HepG2 (cell line): Measurements from ENCODE around the gene TAF1C. TPM values are rescaled to one million over a fixed set of nuclear protein-coding genes. Genes with fewer than 3 reads are reported as not detected.
A peak's percentile ranks its signal among the peaks of the same experiment; 100 is the strongest.

ENCODE experiments used
- ELF3 ChIP-seq: IDR thresholded peaks from 2 replicates; pipeline ENCODE4 v1.6.1; 2016; ENCODE audit warnings: missing genetic modification reagents, missing compliant biosample characterization
- GABPA ChIP-seq, 2 experiments: IDR thresholded peaks; 2 replicates each; pipeline ENCODE4 v1.6.1; 2011 to 2016; ENCODE audit warnings: low read depth in 2 of 2, low read length in 1 of 2, missing biosample characterization in 1 of 2, missing genetic modification characterization in 1 of 2
- NFATC3 ChIP-seq: sonication (generic); formaldehyde crosslinking; IDR thresholded peaks from 2 replicates; pipeline ENCODE4 v1.5.1; 2020; ENCODE audit warnings: mild to moderate bottlenecking, missing genetic modification reagents
- POLR2G ChIP-seq: fragments of 200-400 bp; formaldehyde crosslinking; IDR thresholded peaks from 2 replicates; pipeline ENCODE4 v1.6.1; 2018; ENCODE audit warnings: mild to moderate bottlenecking, low read depth, low read length, moderate library complexity
- SATB2 ChIP-seq: sonication (generic); formaldehyde crosslinking; IDR thresholded peaks from 2 replicates; pipeline ENCODE4 v1.5.0; 2020; ENCODE audit warnings: missing genetic modification reagents
- SIN3B ChIP-seq: fragments of 150-350 bp; IDR thresholded peaks from 2 replicates; pipeline ENCODE4 v1.6.1; 2014; ENCODE audit warnings: low read length
- U2AF1 ChIP-seq: fragments of 200-400 bp; formaldehyde crosslinking; optimal IDR thresholded peaks from 2 replicates; pipeline ENCODE3; 2017; ENCODE audit warnings: mild to moderate bottlenecking, low read depth, low read length
- ZMYM2 ChIP-seq: sonication (generic); formaldehyde crosslinking; IDR thresholded peaks from 2 replicates; pipeline ENCODE4 v1.8.0; 2022; ENCODE audit warnings: mild to moderate bottlenecking, missing genetic modification reagents
- ZNF333 ChIP-seq: sonication (generic); formaldehyde crosslinking; IDR thresholded peaks from 2 replicates; pipeline ENCODE4 v1.4.0; 2020; ENCODE audit warnings: mild to moderate bottlenecking, missing genetic modification reagents, borderline replicate concordance
- ZNF468 ChIP-seq: sonication (generic); formaldehyde crosslinking; IDR thresholded peaks from 2 replicates; pipeline ENCODE4 v1.8.0; 2022; ENCODE audit warnings: mild to moderate bottlenecking, moderate library complexity, missing genetic modification reagents
- ZNF572 ChIP-seq: sonication (generic); formaldehyde crosslinking; IDR thresholded peaks from 2 replicates; pipeline ENCODE4 v1.5.1; 2020; ENCODE audit warnings: mild to moderate bottlenecking, missing genetic modification reagents
- ZNF670 ChIP-seq: sonication (generic); formaldehyde crosslinking; IDR thresholded peaks from 2 replicates; pipeline ENCODE4 v1.8.0; 2022; ENCODE audit warnings: mild to moderate bottlenecking, missing genetic modification reagents, borderline replicate concordance
- polyA plus RNA-seq, 8 experiments: library from polyadenylated mRNA; depleted of rRNA in 3 of 8; stranded (reverse) in 7 of 8; unstranded in 1 of 8; fragments of >200 nt; fragmentation: Illumina TruSeq in 4 of 8; extraction: Trizol in 4 of 8; gene quantifications; 2 replicates each; pipeline versions ENCODE4 v1.2.1 to v1.2.3, GENCODE V29; 2011 to 2016; ENCODE audit warnings: low read depth in 4 of 8, missing spikeins in 1 of 8, mixed read lengths in 1 of 8; ENCODE audit not compliant: insufficient read depth in 1 of 8
- total RNA-seq, 5 experiments: library from RNA; depleted of rRNA; stranded (reverse); fragments of >200 nt; fragmentation: Illumina TruSeq; extraction: Trizol; gene quantifications; 2 replicates each; pipeline ENCODE4 v1.2.3, GENCODE V29; 2016; ENCODE audit warnings: low read depth in 1 of 5
- TF ChIP-seq, protein P1 (sequence below): sonication (generic); formaldehyde crosslinking; IDR thresholded peaks from 2 replicates; pipeline ENCODE4 v1.5.0; 2020; ENCODE audit warnings: mild to moderate bottlenecking, missing genetic modification reagents, moderate library complexity
- TF ChIP-seq, protein P2 (sequence below): sonication (generic); formaldehyde crosslinking; IDR thresholded peaks from 2 replicates; pipeline ENCODE4 v1.4.0; 2020; ENCODE audit warnings: missing genetic modification reagents; ENCODE audit errors: not compliant biosample characterization
- TF ChIP-seq, protein P3 (sequence below): sonication (generic); formaldehyde crosslinking; IDR thresholded peaks from 2 replicates; pipeline ENCODE4 v1.4.0; 2020; ENCODE audit warnings: missing genetic modification reagents
- TF ChIP-seq, protein P4 (sequence below): sonication (generic); formaldehyde crosslinking; IDR thresholded peaks from 2 replicates; pipeline ENCODE4 v1.5.1; 2020; ENCODE audit warnings: missing genetic modification reagents, mild to moderate bottlenecking, borderline replicate concordance
- TF ChIP-seq, protein P5 (sequence below): sonication (generic); formaldehyde crosslinking; IDR thresholded peaks from 2 replicates; pipeline ENCODE4 v1.5.0; 2020; ENCODE audit warnings: missing genetic modification reagents, mild to moderate bottlenecking, borderline replicate concordance
- TF ChIP-seq, protein P6 (sequence below): sonication (generic); formaldehyde crosslinking; IDR thresholded peaks from 2 replicates; pipeline ENCODE4 v1.4.0; 2020; ENCODE audit warnings: mild to moderate bottlenecking, missing genetic modification reagents, borderline replicate concordance

TAF1C gene
- total and polyA plus RNA-seq, 2 of the 13 experiments (the other 11 are each of a cell fraction or from before 2014, with no cell fraction given): 15.6 to 20.8 TPM

DNA sequence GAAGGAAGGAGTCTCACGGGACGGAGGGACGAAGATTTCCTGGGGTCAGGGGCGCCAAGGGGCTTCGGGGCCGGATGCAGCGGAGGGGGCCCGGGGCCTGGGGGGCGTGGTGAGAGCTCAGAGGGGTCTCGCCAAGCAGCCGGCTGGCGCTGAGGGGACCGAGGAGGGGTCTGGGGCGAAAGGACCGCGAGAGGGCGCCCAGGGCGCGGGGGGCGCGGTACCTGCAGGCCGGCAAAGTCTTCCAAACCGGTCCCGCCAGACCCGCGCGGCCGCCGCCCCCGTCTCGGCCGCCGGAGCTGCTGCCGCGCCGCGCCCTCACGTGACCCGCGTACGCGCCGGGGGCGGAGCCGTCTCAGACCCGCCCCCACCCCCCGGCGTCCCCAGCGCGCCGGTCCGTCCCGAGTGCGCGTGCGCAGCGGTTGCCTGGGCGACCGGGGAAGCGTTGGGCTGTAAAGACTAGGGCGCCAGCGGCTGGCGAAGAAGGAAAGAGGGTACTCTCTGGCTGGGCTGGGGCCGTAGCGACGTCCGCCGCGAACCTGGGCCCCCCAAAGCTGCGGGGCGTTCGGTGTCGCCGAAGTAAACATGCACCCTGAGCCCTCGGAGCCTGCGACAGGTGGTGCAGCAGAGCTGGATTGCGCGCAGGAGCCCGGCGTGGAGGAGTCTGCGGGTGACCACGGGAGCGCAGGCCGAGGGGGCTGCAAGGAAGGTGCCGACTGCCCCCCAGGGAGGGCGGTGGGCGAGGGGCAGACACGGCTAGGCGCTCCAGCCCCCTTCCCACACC is 41.8 kb downstream of the TAF1C start, which contains the start of the genes DNAAF1 and HSDL1 (continued):
- TF ChIP-seq POLR2G: peak; percentile 66
- TF ChIP-seq, protein P1, sequence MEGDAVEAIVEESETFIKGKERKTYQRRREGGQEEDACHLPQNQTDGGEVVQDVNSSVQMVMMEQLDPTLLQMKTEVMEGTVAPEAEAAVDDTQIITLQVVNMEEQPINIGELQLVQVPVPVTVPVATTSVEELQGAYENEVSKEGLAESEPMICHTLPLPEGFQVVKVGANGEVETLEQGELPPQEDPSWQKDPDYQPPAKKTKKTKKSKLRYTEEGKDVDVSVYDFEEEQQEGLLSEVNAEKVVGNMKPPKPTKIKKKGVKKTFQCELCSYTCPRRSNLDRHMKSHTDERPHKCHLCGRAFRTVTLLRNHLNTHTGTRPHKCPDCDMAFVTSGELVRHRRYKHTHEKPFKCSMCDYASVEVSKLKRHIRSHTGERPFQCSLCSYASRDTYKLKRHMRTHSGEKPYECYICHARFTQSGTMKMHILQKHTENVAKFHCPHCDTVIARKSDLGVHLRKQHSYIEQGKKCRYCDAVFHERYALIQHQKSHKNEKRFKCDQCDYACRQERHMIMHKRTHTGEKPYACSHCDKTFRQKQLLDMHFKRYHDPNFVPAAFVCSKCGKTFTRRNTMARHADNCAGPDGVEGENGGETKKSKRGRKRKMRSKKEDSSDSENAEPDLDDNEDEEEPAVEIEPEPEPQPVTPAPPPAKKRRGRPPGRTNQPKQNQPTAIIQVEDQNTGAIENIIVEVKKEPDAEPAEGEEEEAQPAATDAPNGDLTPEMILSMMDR (CRISPR knock-in tag): peak; percentile 31
- TF ChIP-seq, protein P2, sequence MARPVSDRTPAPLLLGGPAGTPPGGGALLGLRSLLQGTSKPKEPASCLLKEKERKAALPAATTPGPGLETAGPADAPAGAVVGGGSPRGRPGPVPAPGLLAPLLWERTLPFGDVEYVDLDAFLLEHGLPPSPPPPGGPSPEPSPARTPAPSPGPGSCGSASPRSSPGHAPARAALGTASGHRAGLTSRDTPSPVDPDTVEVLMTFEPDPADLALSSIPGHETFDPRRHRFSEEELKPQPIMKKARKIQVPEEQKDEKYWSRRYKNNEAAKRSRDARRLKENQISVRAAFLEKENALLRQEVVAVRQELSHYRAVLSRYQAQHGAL (CRISPR knock-in tag): no peak
- TF ChIP-seq SATB2 (CRISPR knock-in tag): 0 out of 2 replicates have a peak, but pooled peaks have one; percentile 36
- TF ChIP-seq, protein P3, sequence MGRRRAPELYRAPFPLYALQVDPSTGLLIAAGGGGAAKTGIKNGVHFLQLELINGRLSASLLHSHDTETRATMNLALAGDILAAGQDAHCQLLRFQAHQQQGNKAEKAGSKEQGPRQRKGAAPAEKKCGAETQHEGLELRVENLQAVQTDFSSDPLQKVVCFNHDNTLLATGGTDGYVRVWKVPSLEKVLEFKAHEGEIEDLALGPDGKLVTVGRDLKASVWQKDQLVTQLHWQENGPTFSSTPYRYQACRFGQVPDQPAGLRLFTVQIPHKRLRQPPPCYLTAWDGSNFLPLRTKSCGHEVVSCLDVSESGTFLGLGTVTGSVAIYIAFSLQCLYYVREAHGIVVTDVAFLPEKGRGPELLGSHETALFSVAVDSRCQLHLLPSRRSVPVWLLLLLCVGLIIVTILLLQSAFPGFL (CRISPR knock-in tag): no peak
- TF ChIP-seq, protein P4, sequence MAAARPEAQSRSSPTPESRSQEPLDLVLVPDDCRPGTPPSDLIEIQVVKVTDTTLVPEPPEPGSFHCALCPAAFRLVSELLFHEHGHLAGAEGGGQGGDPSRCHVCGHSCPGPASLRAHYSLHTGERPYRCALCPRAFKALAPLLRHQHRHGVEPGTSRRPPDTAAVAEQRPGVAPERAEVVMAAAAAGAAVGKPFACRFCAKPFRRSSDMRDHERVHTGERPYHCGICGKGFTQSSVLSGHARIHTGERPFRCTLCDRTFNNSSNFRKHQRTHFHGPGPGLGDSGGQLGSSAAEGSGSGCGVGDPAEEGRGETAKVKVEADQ (CRISPR knock-in tag): no peak
- TF ChIP-seq ZNF333 (CRISPR knock-in tag): peak; percentile 77; the same call in 1 of the 2 replicates
- TF ChIP-seq, protein P5, sequence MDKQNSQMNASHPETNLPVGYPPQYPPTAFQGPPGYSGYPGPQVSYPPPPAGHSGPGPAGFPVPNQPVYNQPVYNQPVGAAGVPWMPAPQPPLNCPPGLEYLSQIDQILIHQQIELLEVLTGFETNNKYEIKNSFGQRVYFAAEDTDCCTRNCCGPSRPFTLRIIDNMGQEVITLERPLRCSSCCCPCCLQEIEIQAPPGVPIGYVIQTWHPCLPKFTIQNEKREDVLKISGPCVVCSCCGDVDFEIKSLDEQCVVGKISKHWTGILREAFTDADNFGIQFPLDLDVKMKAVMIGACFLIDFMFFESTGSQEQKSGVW (CRISPR knock-in tag): no peak
- TF ChIP-seq ZMYM2 (CRISPR knock-in tag): no peak
- TF ChIP-seq ZNF468 (CRISPR knock-in tag): no peak
- no peak for TF ChIP-seq ELF3 (CRISPR knock-in tag)
- TF ChIP-seq NFATC3 (CRISPR knock-in tag): no peak
- TF ChIP-seq, protein P6, sequence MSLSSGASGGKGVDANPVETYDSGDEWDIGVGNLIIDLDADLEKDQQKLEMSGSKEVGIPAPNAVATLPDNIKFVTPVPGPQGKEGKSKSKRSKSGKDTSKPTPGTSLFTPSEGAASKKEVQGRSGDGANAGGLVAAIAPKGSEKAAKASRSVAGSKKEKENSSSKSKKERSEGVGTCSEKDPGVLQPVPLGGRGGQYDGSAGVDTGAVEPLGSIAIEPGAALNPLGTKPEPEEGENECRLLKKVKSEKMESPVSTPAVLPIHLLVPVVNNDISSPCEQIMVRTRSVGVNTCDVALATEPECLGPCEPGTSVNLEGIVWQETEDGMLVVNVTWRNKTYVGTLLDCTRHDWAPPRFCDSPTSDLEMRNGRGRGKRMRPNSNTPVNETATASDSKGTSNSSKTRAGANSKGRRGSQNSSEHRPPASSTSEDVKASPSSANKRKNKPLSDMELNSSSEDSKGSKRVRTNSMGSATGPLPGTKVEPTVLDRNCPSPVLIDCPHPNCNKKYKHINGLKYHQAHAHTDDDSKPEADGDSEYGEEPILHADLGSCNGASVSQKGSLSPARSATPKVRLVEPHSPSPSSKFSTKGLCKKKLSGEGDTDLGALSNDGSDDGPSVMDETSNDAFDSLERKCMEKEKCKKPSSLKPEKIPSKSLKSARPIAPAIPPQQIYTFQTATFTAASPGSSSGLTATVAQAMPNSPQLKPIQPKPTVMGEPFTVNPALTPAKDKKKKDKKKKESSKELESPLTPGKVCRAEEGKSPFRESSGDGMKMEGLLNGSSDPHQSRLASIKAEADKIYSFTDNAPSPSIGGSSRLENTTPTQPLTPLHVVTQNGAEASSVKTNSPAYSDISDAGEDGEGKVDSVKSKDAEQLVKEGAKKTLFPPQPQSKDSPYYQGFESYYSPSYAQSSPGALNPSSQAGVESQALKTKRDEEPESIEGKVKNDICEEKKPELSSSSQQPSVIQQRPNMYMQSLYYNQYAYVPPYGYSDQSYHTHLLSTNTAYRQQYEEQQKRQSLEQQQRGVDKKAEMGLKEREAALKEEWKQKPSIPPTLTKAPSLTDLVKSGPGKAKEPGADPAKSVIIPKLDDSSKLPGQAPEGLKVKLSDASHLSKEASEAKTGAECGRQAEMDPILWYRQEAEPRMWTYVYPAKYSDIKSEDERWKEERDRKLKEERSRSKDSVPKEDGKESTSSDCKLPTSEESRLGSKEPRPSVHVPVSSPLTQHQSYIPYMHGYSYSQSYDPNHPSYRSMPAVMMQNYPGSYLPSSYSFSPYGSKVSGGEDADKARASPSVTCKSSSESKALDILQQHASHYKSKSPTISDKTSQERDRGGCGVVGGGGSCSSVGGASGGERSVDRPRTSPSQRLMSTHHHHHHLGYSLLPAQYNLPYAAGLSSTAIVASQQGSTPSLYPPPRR: peak; percentile 28; the same call in 1 of the 2 replicates
- TF ChIP-seq ZNF670 (CRISPR knock-in tag): peak; percentile 43; the same call in 1 of the 2 replicates
- TF ChIP-seq SIN3B: peak; percentile 45; the same call in 1 of the 2 replicates
- no peak for TF ChIP-seq GABPA (IDR thresholded peaks at IDR 0.05; ENCODE audit: low read depth, low read length)
- TF ChIP-seq GABPA (CRISPR knock-in tag; IDR thresholded peaks at IDR 0.05; ENCODE audit: low read depth): no peak
- TF ChIP-seq ZNF572 (CRISPR knock-in tag): 0 out of 2 replicates have a peak, but pooled peaks have one; percentile 58
- TF ChIP-seq U2AF1: no peak
